Calu3 (cell line): ENCODE results near the gene FGF22. TPM values are rescaled to one million over a fixed set of nuclear protein-coding genes. Genes with fewer than 3 reads are reported as not detected.

Experiments
- BruUV-seq: library from RNA; stranded (reverse); fragments of 400-500 nt; replicated peaks from 2 replicates; lab custom pipeline; 2021; lab: Mats Ljungman, UMichigan
- CTCF ChIA-PET: fragments of 300-600 bp; sonication (Branson Sonifier 250); formaldehyde crosslinking; loops from one replicate; lab custom pipeline; 2022; ENCODE audit warnings: antibody characterized with exemption; lab: Charles Lee
- DNase-seq: peaks from one replicate; pipeline ENCODE4 v3.0.0; 2022
- H3K27ac Mint-ChIP-seq: one replicate; pipeline ENCODE4 v1.8.0; 2022; ENCODE audit warnings: mixed read lengths; ENCODE audit not compliant: unreplicated experiment
- H3K27me3 Mint-ChIP-seq: one replicate; pipeline ENCODE4 v1.8.0; 2022; ENCODE audit warnings: mixed read lengths; ENCODE audit not compliant: unreplicated experiment
- H3K36me3 Mint-ChIP-seq: one replicate; pipeline ENCODE4 v1.8.0; 2022; ENCODE audit warnings: mild to moderate bottlenecking, moderate library complexity, mixed read lengths; ENCODE audit not compliant: insufficient read depth, unreplicated experiment
- H3K4me1 Mint-ChIP-seq: one replicate; pipeline ENCODE4 v1.8.0; 2022; ENCODE audit warnings: mild to moderate bottlenecking, low read depth, mixed read lengths; ENCODE audit not compliant: unreplicated experiment
- H3K4me3 Mint-ChIP-seq: one replicate; pipeline ENCODE4 v1.8.0; 2022; ENCODE audit warnings: mild to moderate bottlenecking, low read depth, moderate library complexity, mixed read lengths; ENCODE audit not compliant: unreplicated experiment
- H3K9me3 Mint-ChIP-seq: one replicate; pipeline ENCODE4 v1.8.0; 2022; ENCODE audit warnings: low read depth, mixed read lengths; ENCODE audit not compliant: unreplicated experiment
- CTCF ChIP-seq: fragments of 200-600 bp; IDR thresholded peaks from one replicate; pipeline ENCODE4 v1.8.0; 2022; ENCODE audit warnings: antibody characterized with exemption; ENCODE audit not compliant: unreplicated experiment
- intact Hi-C: fragments of 100-400 bp; cut with micrococcal nuclease; formaldehyde crosslinking; loops from one replicate; pipeline ENCODE4 v1.10.0; 2022; ENCODE audit not compliant: unreplicated experiment
- total RNA-seq: library from RNA; stranded (reverse); gene quantifications from 2 replicates; pipeline ENCODE4 v1.2.3, GENCODE V29; 2022

FGF22 gene
- total RNA-seq, 1 experiment from 2014 or later, result 0.24 TPM

DNA sequence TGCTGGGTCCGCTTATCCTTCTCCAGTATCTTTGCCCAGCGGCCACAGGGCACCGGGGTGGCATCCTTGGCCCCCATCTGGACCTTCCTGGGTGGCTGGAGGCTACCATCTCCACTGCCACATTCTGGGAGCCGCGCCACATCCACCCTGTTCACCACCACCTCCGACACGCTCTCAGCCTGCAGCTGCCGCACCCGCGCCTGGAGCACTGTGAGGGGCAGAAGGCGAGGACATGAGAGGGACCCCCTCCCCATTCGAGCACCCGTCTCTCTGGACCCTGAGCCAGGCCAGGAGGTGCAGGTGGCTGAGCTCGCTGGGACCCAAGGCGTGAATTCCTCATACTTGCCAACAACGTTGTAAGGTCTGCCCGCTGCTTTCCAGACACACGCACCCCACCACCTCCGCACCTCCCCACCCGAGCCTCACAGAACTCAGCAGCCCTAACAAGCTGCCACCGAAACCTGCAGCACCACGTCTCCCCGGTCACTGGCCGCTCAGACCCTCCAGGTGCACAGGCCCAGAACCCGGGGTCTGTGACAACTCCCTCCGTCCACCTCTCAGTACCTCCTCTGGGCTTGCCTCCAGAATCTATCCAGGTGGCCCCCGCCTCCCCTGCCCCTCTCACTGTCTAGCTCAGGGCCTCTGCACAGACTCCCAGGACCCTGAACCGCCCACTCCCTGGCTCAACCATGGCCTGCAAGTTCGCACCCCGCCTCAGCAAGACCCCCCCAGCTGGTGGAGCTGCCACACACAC lies 9.5 kb upstream of the FGF22 start:
- Mint-ChIP-seq H3K36me3 (peaks cover 60% of the 10 kb centered on the region), H3K9me3 (no peaks in the 10 kb centered on the region), H3K27me3 (no peaks in the 10 kb centered on the region), H3K4me1 (no peaks in the 10 kb centered on the region), H3K27ac (no peak overlapping the region), H3K4me3 (no peak overlapping the region)
- intact Hi-C loops, result no loop called here
- DNase-seq, result no peak
- no TSS peak for BruUV-seq
- CTCF ChIA-PET, result no interaction called here
- TF ChIP-seq CTCF, result no peak

- TF ChIP-seq CTCF, result no peak
- CTCF ChIA-PET, result no interaction called here
- H3K4me3 Mint-ChIP-seq, result peak overlapping the region; percentile 88
- BruUV-seq, result no TSS peak
- no peaks in the 10 kb centered on the region for H3K9me3 Mint-ChIP-seq
- peak; percentile 25 for DNase-seq
- intact Hi-C loops, result no loop called here
- H3K27me3 Mint-ChIP-seq, result no peaks in the 10 kb centered on the region
- no peaks in the 10 kb centered on the region for H3K4me1 Mint-ChIP-seq
- peaks cover 46% of the 10 kb centered on the region for H3K36me3 Mint-ChIP-seq
- H3K27ac Mint-ChIP-seq, result peak overlapping the region; percentile 86
Observed at GRCh38 chr19:632579-633067, 7.1 kb upstream of the FGF22 start.

GRCh38 chr19:633068-633785 lies 6.5 kb upstream of the FGF22 start, which contains the start of gene POLRMT:
POLRMT (minus strand) TSS chr19:633537; CDS start chr19:633512, 25 bp downstream.
- peak; percentile 92 for DNase-seq
- Mint-ChIP-seq H3K4me1 (no peaks in the 10 kb centered on the region), H3K36me3 (peaks cover 43% of the 10 kb centered on the region), H3K27ac (peak within 1 kb of the TSS; percentile 86), H3K4me3 (peak within 1 kb of the TSS; percentile 88), H3K9me3 (no peaks in the 10 kb centered on the region), H3K27me3 (no peaks in the 10 kb centered on the region)
- intact Hi-C loops, result no loop called here
- TF ChIP-seq CTCF, result no peak
- CTCF ChIA-PET, result interaction anchor here (0.7 kb wide), 1 partner anchor 86 kb away, joined by 3 read pairs; no protein-coding TSS in a partner anchor
- TSS peak; percentile 45 for BruUV-seq

GRCh38 chr19:633786-634639 lies 5.7 kb upstream of the FGF22 start:
- CTCF ChIA-PET, result interaction anchor here (0.7 kb wide), 2 partner anchors 87 to 840 kb away, joined by 3 read pairs; no protein-coding TSS in a partner anchor
- Mint-ChIP-seq H3K36me3 (peaks cover 40% of the 10 kb centered on the region), H3K4me1 (peaks cover 2% of the 10 kb centered on the region), H3K9me3 (no peaks in the 10 kb centered on the region), H3K27me3 (peaks cover 3% of the 10 kb centered on the region), H3K27ac (peak overlapping the region; percentile 86), H3K4me3 (peak overlapping the region; percentile 88)
- no peak for DNase-seq
- TF ChIP-seq CTCF, result no peak
- intact Hi-C loops, result no loop called here
- BruUV-seq, result no TSS peak
